Central memory CD8-positive, alpha-beta T cell (primary cell): ENCODE measurements around the gene FBXL20.
"Not testable (repeated sequence)": the region's sequence is repeated elsewhere in the genome, so short reads cannot be mapped to it uniquely, and the experiment has no call there.

Source experiments
- ATAC-seq: fragments of 150-1000 bp; cut with Tn5 transposase; replicated peaks from 2 replicates; pipeline ENCODE4 v1.10.0; 2022; ENCODE audit warnings: mild to moderate bottlenecking, moderate FRiP score, moderate number of reproducible peaks; ENCODE audit not compliant: poor library complexity, severe bottlenecking; ENCODE audit errors: extremely low read depth
- DNase-seq, 2 donors: peaks; one replicate each; pipeline ENCODE4 v3.0.0; 2021; ENCODE audit warnings: low spot score in 2 of 2
- H3K27ac Mint-ChIP-seq: one replicate; pipeline ENCODE4 v1.8.0; 2022; ENCODE audit warnings: low read depth, mild to moderate bottlenecking, moderate library complexity, mixed read lengths
- H3K27me3 Mint-ChIP-seq: one replicate; pipeline ENCODE4 v1.8.0; 2022; ENCODE audit warnings: mixed read lengths
- H3K36me3 Mint-ChIP-seq: one replicate; pipeline ENCODE4 v1.8.0; 2022; ENCODE audit warnings: mild to moderate bottlenecking, moderate library complexity, mixed read lengths; ENCODE audit not compliant: insufficient read depth
- H3K4me1 Mint-ChIP-seq: one replicate; pipeline ENCODE4 v1.8.0; 2022; ENCODE audit warnings: mixed read lengths
- H3K4me3 Mint-ChIP-seq: one replicate; pipeline ENCODE4 v1.8.0; 2022; ENCODE audit warnings: mild to moderate bottlenecking, moderate library complexity, mixed read lengths
- H3K9me3 Mint-ChIP-seq: one replicate; pipeline ENCODE4 v1.8.0; 2022; ENCODE audit warnings: mixed read lengths

Gene FBXL20

DNA sequence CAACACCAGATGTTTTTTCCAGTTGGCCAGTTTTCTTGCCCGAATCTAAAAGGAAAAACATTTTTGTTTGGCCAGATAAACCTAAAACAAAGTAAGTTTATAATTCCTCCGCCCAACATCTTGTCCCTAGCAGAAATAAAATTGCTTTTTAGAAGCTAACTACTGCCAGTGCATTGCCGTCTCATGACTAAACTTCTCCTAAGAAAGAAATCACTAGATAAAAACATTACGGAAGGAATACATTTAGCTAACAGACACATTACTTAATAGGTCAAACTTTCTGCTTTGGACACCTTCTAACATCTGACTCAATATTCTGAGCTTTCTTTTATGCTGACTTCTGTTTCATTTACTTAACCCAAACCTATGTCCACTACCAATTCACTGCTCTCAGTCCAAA is 36.2 kb downstream of the FBXL20 start:
- DNase-seq (no peak), ATAC-seq (no peak)
- peaks cover 3% of the 10 kb centered on the region for H3K36me3 Mint-ChIP-seq
- no peaks in the 10 kb centered on the region for H3K9me3 Mint-ChIP-seq
- no peaks in the 10 kb centered on the region for H3K27me3 Mint-ChIP-seq
- peaks cover 12% of the 10 kb centered on the region for H3K4me1 Mint-ChIP-seq
- H3K4me3 Mint-ChIP-seq: no peak overlapping the region
- H3K27ac Mint-ChIP-seq: no peak overlapping the region

DNA sequence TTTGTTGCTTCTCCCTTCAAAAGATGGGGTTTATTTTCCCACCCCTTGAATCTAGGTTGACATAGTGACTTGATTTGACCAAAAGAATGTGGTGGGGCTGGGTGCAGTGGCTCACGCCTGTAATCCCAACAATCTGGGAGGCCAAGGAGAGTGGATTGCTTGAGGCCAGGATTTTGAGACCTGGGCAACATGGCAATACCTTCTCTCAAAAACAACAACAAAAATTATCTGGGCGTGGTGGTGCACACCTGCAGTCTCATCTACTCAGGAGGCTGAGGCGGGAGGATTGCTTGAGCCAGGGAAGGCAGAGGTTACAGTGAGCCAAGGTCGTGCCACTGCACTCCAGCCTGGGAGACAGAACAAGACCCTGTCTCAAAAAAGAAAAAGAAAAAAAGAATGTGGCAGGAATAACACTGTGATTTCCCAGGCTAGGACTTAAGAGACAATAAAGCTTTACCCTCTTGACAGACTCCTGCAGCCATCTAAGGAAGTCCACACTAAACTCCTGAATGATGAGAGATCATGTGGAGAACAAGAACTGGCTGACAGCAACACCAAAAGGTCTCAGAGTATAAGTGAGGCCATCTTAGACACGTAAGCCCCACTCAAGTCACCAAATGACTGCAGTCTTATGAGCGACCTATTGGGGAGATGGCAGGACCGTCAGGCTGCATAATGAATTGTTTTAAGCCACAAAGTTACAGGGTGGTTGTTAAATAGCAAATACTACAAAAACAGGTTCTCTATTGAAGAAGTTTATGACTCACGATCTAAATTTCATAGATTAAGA is 37.0 kb downstream of the FBXL20 start:
- ATAC-seq (no peak), DNase-seq (no peak)
- Mint-ChIP-seq H3K36me3 (peaks cover 1% of the 10 kb centered on the region), H3K27me3 (no peaks in the 10 kb centered on the region), H3K4me3 (no peak overlapping the region), H3K4me1 (peaks cover 12% of the 10 kb centered on the region), H3K9me3 (no peaks in the 10 kb centered on the region), H3K27ac (peak overlapping the region; percentile 53)

DNA sequence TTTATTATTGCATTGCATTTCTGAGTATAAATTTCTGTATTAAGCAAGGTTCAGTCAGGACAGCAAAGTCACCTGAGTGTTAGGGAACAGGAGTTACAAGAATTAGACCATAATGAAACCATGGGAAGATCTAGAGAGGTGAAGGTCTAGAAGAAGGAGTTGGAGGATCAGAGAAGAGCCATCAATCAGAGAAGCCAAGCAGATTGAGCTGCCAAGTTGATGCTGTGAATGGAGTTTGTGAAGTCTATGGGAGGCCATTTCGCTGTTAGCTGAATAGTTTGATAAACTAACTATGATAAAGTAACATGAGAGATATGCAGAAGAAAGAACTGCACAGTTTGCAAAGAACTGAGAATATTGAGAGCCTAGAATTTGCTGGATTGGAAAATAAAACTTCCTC is 40.4 kb downstream of the FBXL20 start:
- ATAC-seq: no peak
- Mint-ChIP-seq H3K36me3 (peaks cover 4% of the 10 kb centered on the region), H3K27me3 (no peaks in the 10 kb centered on the region), H3K4me3 (no peak overlapping the region), H3K27ac (no peak overlapping the region), H3K4me1 (peaks cover 13% of the 10 kb centered on the region), H3K9me3 (no peaks in the 10 kb centered on the region)
- DNase-seq: no peak

DNA sequence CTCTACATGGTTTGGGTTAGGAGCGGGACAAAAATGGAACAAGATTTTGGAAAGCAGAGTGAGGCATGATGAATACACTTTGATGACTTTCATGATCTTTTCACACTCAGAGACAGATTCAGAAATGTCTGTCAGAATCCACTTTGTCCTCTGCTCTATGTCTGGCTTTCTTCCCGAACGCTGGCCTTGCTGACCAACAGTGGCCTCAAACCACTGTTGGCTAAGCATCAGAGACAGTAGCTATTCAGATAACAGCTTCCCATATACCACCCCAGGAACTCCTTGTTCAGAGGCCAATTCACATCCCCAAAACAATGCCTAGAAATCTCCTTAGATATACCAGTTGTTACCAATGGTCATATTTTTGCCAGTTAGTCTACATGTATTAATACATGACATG is 40.9 kb downstream of the FBXL20 start:
- peaks cover 11% of the 10 kb centered on the region for H3K4me1 Mint-ChIP-seq
- DNase-seq (no peak), ATAC-seq (no peak)
- H3K36me3 Mint-ChIP-seq: peaks cover 4% of the 10 kb centered on the region
- H3K9me3 Mint-ChIP-seq: no peaks in the 10 kb centered on the region
- no peak overlapping the region for H3K4me3 Mint-ChIP-seq
- H3K27me3 Mint-ChIP-seq: no peaks in the 10 kb centered on the region
- no peak overlapping the region for H3K27ac Mint-ChIP-seq

DNA sequence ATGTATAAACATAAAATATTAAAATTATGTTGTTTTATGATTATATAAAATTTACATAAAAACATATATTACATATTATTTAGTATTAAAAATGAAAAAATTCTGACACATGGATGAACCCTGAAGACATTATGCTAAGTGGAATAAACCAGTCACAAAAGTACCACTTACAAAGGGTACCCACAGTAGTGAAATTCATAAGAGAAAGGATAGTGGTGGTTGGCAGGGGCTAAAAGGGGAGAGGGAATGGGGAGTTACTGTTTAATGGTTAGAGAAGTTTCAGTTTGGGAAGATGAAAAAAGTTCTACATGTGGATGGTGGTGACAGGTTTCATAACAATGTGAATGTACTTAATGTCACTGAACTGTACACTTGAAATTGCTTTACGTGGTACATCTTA is 41.4 kb downstream of the FBXL20 start:
- DNase-seq (no peak), ATAC-seq (no peak)
- Mint-ChIP-seq H3K9me3 (no peaks in the 10 kb centered on the region), H3K27me3 (no peaks in the 10 kb centered on the region), H3K27ac (no peak overlapping the region), H3K4me3 (no peak overlapping the region), H3K4me1 (peaks cover 11% of the 10 kb centered on the region), H3K36me3 (peaks cover 4% of the 10 kb centered on the region)

DNA sequence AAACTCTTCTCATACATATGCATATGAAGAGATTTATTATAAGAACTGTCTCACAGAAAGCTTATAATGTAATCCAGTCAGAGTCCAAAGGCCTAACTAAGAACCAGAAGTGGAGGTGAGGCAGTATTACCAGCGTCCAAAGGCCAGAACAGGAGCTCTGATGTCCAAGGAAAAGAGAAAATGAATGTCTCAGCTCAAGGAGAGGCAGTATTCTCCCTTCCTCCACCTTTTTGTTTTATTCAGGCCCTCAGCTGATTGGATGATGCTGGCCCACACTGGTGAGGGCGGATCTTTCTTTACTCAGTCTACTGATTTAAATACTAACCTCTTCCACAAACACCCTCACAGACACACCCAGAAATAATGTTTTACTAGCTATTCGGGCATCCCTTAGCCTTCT is 43.4 kb downstream of the FBXL20 start:
- Mint-ChIP-seq H3K4me1 (peaks cover 11% of the 10 kb centered on the region), H3K27me3 (no peaks in the 10 kb centered on the region), H3K27ac (no peak overlapping the region), H3K36me3 (peaks cover 4% of the 10 kb centered on the region), H3K4me3 (no peak overlapping the region), H3K9me3 (no peaks in the 10 kb centered on the region)
- ATAC-seq (no peak), DNase-seq (no peak)

DNA sequence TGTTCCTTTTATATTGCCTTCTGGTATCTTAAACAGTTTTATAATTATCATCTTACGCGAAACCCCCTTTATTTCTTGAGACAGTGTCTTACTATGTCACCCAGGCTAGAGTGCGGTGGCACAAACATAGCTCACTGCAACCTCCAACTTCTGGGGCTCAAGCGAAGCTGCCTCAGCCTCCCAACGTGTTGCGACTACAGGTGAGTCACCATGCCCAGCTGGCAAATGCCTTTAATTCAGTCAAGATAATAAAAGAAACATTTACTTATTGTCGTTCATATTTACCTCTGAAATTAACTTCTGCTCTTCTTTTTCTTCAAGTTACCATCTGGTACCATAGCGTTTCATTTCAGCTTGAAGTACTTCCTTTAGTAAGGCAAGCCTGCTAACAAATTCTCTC is 43.9 kb downstream of the FBXL20 start:
- Mint-ChIP-seq H3K36me3 (peaks cover 4% of the 10 kb centered on the region), H3K9me3 (no peaks in the 10 kb centered on the region), H3K27ac (peak overlapping the region; percentile 16), H3K27me3 (no peaks in the 10 kb centered on the region), H3K4me1 (peaks cover 11% of the 10 kb centered on the region), H3K4me3 (no peak overlapping the region)
- DNase-seq: no peak
- ATAC-seq: no peak

DNA sequence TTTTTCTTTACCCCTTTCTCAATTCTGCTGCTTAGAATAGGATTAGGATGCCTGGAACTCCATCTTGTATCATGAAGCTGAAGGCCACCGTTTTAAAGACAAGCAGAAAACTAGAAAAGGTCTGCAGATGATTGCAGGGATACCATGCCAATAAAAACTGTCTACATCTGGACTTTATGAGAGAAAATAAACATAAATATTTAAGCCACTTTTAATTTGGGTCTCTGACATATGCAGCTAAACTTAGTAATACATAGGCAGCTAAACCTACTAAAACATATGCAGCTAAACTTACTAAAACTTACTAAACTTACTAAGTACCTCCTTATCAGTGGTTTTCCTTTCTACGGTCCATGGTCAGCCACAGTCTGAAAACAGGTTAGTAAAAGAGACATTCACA is 48.4 kb downstream of the FBXL20 start:
- Mint-ChIP-seq H3K9me3 (no peaks in the 10 kb centered on the region), H3K36me3 (peaks cover 6% of the 10 kb centered on the region), H3K27ac (no peak overlapping the region), H3K4me3 (no peak overlapping the region), H3K4me1 (peaks cover 12% of the 10 kb centered on the region), H3K27me3 (no peaks in the 10 kb centered on the region)
- no peak for DNase-seq
- no peak for ATAC-seq

DNA sequence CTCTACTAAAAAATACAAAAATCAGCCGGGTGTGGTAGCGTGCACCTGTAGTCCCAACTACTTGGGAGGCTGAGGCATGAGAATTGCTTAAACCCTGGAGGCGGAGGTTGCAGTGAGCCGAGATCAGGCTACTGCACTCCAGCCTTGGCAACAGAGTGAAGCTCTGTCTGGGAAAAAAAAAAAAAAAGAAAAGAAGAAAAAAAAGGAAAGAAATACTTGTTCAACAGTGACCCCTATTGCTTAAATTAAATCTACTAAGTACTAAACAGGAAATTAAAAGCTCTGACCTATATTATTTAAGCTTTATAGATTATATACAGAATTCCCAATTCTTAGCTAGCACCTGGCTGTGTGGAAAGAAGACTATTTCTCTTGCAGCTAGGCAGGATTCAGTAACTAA is 48.9 kb downstream of the FBXL20 start:
- no peak for DNase-seq
- Mint-ChIP-seq H3K27ac (no peak overlapping the region), H3K36me3 (peaks cover 6% of the 10 kb centered on the region), H3K4me3 (no peak overlapping the region), H3K9me3 (no peaks in the 10 kb centered on the region), H3K27me3 (no peaks in the 10 kb centered on the region), H3K4me1 (peaks cover 10% of the 10 kb centered on the region)
- ATAC-seq: no peak

DNA sequence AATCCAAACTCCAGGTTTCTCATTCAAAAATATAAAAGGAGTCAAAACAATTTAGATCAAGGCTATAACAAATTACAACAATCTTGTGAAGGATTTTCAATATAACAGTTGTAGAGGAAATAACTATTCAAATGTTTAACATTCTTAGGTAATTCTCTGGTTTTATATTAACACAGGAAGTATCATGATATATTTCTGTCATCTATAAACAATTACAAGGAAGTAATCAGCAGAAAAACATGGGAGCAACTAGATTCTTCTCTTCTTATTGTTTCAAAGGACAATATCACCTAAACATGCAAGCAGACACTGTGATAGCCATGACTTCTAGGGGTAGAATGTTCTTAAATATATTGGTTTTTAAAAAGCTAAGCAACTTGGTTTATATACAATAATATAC is 49.9 kb downstream of the FBXL20 start:
- peaks cover 7% of the 10 kb centered on the region for H3K4me1 Mint-ChIP-seq
- no peaks in the 10 kb centered on the region for H3K9me3 Mint-ChIP-seq
- DNase-seq: no peak
- no peak overlapping the region for H3K27ac Mint-ChIP-seq
- H3K36me3 Mint-ChIP-seq: peaks cover 3% of the 10 kb centered on the region
- no peak overlapping the region for H3K4me3 Mint-ChIP-seq
- no peaks in the 10 kb centered on the region for H3K27me3 Mint-ChIP-seq
- ATAC-seq: no peak

DNA sequence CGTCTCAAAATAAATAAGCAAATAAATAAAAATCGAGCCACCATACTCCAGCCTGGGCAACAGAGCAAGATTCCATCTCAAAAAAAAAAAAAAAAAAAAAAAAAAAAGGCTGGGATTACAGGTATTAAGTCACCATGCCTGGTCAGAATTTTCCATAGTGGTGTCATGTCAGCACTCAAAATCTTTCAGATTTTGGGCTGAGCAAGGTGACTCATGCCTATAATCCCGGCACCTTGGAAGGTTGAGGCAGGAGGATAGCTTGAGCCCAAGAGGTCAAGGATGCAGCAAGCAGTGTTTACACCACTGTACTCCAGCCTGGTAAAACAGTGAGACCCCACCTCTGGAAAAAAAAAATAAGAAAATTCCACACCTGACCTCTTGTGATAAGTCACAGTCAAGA is 52.2 kb downstream of the FBXL20 start:
- no peak overlapping the region for H3K27ac Mint-ChIP-seq
- no peaks in the 10 kb centered on the region for H3K9me3 Mint-ChIP-seq
- no peaks in the 10 kb centered on the region for H3K27me3 Mint-ChIP-seq
- H3K4me3 Mint-ChIP-seq: no peak overlapping the region
- no peak for ATAC-seq
- H3K36me3 Mint-ChIP-seq: peaks cover 1% of the 10 kb centered on the region
- H3K4me1 Mint-ChIP-seq: peaks cover 7% of the 10 kb centered on the region
- no peak for DNase-seq

DNA sequence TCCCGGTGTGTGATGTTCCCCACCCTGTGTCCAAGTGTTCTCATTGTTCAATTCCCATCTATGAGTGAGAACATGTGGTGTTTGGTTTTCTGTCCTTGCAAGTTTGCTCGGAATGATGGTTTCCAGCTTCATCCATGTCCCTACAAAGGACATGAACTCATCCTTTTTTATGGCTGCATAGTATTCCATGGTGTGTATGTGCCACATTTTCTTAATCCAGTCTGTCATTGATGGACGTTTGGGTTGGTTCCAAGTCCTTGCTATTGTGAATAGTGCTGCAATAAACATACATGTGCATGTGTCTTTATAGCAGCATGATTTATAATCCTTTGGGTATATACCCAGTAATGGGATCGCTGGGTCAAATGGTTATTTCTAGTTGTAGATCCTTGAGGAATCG is 54.6 kb downstream of the FBXL20 start:
- not testable (repeated sequence) for ATAC-seq, H3K4me3 Mint-ChIP-seq, H3K27ac Mint-ChIP-seq, H3K4me1 Mint-ChIP-seq, DNase-seq, H3K36me3 Mint-ChIP-seq, H3K9me3 Mint-ChIP-seq, H3K27me3 Mint-ChIP-seq

DNA sequence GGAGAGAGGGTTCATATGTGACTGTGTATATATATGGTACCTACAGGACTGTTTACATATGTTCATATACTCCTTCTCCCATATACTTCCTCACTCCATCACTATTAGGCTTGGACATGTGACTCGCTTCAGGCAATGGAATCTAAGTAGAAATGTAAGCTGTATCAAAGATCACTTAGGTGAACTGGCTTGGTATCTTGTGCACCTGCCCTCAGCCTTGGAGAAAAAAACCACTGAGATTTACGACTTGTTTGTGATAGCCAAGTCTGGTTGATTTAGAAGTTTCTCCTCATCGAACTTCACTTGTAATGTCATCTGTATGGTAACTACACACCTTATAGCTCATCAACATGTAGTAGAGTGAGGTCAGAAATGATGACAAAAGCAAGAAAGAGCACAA is 59.9 kb downstream of the FBXL20 start:
- peaks cover under 1% of the 10 kb centered on the region for H3K4me1 Mint-ChIP-seq
- no peak overlapping the region for H3K27ac Mint-ChIP-seq
- DNase-seq (no peak), ATAC-seq (no peak)
- no peaks in the 10 kb centered on the region for H3K27me3 Mint-ChIP-seq
- H3K36me3 Mint-ChIP-seq: peaks cover 13% of the 10 kb centered on the region
- no peaks in the 10 kb centered on the region for H3K9me3 Mint-ChIP-seq
- H3K4me3 Mint-ChIP-seq: no peak overlapping the region
